A673 (cell line): ENCODE data around the gene RIMS1.

Experiments used
- CTCF ChIP-seq: fragments of 300-800, 200-600 bp; sonication (generic); conservative IDR thresholded peaks from 2 replicates; pipeline ENCODE4 v1.5.1; 2017; ENCODE audit warnings: low read depth, mild to moderate bottlenecking, antibody characterized with exemption, low read length, moderate library complexity, mixed read lengths
- EZH2 ChIP-seq: fragments of 200-600 bp; sonication (generic); IDR thresholded peaks from 2 replicates; pipeline ENCODE4 v1.6.1; 2017; ENCODE audit warnings: borderline replicate concordance, low read depth, mild to moderate bottlenecking, mixed read lengths, antibody characterized with exemption, low read length; ENCODE audit not compliant: poor library complexity, severe bottlenecking

DNA sequence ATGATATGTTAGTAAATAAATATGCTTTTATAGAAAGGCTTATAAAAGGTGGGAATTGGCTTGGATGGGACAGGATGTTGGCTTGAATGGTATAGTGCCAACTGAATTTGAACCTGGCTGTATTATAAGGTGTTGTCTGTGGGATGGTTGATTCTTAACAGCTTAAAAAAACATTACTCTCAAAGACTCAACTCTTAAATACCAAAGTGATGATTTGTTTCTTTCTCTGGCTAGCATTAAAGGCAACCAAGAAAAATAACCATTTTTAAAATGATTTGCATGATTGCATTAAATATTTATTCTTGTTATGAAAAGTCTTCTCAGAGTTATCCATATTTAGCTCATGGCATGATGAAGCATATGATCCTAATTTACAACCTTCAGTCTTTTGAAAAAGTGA is 216.2 kb downstream of the RIMS1 start:
- TF ChIP-seq CTCF = no peak
- TF ChIP-seq EZH2 = no peak
